ENCODE measurements around the gene IPO13.

The IPO13 gene

GRCh38 chr1:44008259-44008658 lies 61.5 kb downstream of the IPO13 start:
- Histone ChIP-seq H3K27me3 (ENCODE audit: control insufficient read depth, insufficient read depth, low read length) (no peaks in the 10 kb centered on the region), H3K9ac (no peak overlapping the region), H2AFZ (no peak overlapping the region), H3K9me3 (ENCODE audit: control insufficient read depth, low read length) (no peaks in the 10 kb centered on the region), H3K79me2 (no peaks in the 10 kb centered on the region), H3K27ac (no peak overlapping the region), H3K4me2 (ENCODE audit: low read length) (no peak overlapping the region), H3K4me3 (ENCODE audit: low read depth, low read length) (no peak overlapping the region), H3K4me1 (no peaks in the 10 kb centered on the region), H3K36me3 (ENCODE audit: control insufficient read depth, insufficient read depth, low read length) (no peaks in the 10 kb centered on the region)
- TF ChIP-seq, protein P1, sequence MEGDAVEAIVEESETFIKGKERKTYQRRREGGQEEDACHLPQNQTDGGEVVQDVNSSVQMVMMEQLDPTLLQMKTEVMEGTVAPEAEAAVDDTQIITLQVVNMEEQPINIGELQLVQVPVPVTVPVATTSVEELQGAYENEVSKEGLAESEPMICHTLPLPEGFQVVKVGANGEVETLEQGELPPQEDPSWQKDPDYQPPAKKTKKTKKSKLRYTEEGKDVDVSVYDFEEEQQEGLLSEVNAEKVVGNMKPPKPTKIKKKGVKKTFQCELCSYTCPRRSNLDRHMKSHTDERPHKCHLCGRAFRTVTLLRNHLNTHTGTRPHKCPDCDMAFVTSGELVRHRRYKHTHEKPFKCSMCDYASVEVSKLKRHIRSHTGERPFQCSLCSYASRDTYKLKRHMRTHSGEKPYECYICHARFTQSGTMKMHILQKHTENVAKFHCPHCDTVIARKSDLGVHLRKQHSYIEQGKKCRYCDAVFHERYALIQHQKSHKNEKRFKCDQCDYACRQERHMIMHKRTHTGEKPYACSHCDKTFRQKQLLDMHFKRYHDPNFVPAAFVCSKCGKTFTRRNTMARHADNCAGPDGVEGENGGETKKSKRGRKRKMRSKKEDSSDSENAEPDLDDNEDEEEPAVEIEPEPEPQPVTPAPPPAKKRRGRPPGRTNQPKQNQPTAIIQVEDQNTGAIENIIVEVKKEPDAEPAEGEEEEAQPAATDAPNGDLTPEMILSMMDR (IDR thresholded peaks at IDR 0.05) = no peak

DNA sequence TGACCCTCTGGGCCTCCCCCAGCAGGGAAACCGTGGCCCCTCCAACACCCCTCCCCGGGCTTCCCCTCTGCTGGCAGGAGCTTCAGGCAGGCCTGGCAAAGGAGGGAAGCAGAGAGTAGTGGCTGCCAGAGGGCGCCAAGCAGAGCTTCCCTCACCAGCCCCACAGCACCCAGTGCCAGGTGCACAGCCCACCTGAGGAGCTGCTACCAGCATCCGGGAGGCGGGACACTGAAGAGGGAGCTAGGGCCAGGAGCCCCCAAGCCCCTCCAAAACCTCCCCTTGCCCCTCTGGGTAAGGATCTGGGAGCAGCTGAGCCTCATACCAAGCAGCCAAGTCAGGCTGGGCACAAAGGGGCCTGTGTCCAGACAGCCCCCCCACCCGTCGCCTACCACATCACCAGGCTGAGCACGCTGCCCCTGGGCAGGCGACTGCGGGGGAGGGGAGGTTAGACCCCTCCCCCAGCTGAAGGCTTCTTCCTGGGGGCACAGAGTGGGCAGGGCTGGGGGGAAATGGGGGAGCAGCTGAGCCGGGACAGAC lies 64.3 kb downstream of the IPO13 start:
- no peaks in the 10 kb centered on the region for H3K4me1 ChIP-seq
- H3K9ac ChIP-seq = no peak overlapping the region
- TF ChIP-seq, protein P1 (IDR thresholded peaks at IDR 0.05) = no peak
- no peaks in the 10 kb centered on the region for H3K9me3 ChIP-seq (ENCODE audit: control insufficient read depth, low read length)
- no peaks in the 10 kb centered on the region for H3K27me3 ChIP-seq (ENCODE audit: control insufficient read depth, insufficient read depth, low read length)
- no peak overlapping the region for H3K4me2 ChIP-seq (ENCODE audit: low read length)
- no peak overlapping the region for H3K4me3 ChIP-seq (ENCODE audit: low read depth, low read length)
- no peak overlapping the region for H3K27ac ChIP-seq
- no peaks in the 10 kb centered on the region for H3K36me3 ChIP-seq (ENCODE audit: control insufficient read depth, insufficient read depth, low read length)
- H3K79me2 ChIP-seq = no peaks in the 10 kb centered on the region
- no peak overlapping the region for H2AFZ ChIP-seq

DNA sequence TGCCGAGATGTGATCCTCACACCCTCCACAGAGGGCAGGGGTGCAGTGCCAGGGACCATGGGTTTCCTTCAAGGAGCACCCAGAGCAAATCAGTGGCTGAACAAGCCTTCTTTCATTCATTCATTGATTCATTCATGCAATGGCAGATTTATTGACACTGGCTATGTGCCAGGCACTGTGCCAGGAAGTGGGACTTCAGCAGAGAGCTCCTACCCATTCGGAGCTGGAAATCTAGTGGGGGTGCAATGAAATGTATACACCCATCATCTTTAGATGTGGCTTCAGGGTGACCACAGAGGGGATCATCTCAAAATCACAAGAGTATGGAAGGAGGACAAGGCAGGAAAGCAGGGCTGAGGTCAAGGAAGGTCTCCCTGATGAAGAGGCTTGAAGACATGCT lies 65.7 kb downstream of the IPO13 start:
- TF ChIP-seq, protein P1 (IDR thresholded peaks at IDR 0.05) = no peak
- no peaks in the 10 kb centered on the region for H3K4me1 ChIP-seq
- no peak overlapping the region for H3K4me2 ChIP-seq (ENCODE audit: low read length)
- no peak overlapping the region for H3K9ac ChIP-seq
- H3K27me3 ChIP-seq (ENCODE audit: control insufficient read depth, insufficient read depth, low read length) = no peaks in the 10 kb centered on the region
- H3K9me3 ChIP-seq (ENCODE audit: control insufficient read depth, low read length) = no peaks in the 10 kb centered on the region
- no peak overlapping the region for H2AFZ ChIP-seq
- no peaks in the 10 kb centered on the region for H3K36me3 ChIP-seq (ENCODE audit: control insufficient read depth, insufficient read depth, low read length)
- H3K27ac ChIP-seq = no peak overlapping the region
- no peak overlapping the region for H3K4me3 ChIP-seq (ENCODE audit: low read depth, low read length)
- no peaks in the 10 kb centered on the region for H3K79me2 ChIP-seq

GRCh38 chr1:44012941-44013609 lies 66.3 kb downstream of the IPO13 start:
- TF ChIP-seq, protein P1 (IDR thresholded peaks at IDR 0.05) = no peak
- Histone ChIP-seq H2AFZ (no peak overlapping the region), H3K27me3 (ENCODE audit: control insufficient read depth, insufficient read depth, low read length) (no peaks in the 10 kb centered on the region), H3K9me3 (ENCODE audit: control insufficient read depth, low read length) (no peaks in the 10 kb centered on the region), H3K36me3 (ENCODE audit: control insufficient read depth, insufficient read depth, low read length) (no peaks in the 10 kb centered on the region), H3K4me1 (no peaks in the 10 kb centered on the region), H3K9ac (no peak overlapping the region), H3K4me3 (ENCODE audit: low read depth, low read length) (no peak overlapping the region), H3K27ac (no peak overlapping the region), H3K4me2 (ENCODE audit: low read length) (no peak overlapping the region), H3K79me2 (no peaks in the 10 kb centered on the region)

DNA sequence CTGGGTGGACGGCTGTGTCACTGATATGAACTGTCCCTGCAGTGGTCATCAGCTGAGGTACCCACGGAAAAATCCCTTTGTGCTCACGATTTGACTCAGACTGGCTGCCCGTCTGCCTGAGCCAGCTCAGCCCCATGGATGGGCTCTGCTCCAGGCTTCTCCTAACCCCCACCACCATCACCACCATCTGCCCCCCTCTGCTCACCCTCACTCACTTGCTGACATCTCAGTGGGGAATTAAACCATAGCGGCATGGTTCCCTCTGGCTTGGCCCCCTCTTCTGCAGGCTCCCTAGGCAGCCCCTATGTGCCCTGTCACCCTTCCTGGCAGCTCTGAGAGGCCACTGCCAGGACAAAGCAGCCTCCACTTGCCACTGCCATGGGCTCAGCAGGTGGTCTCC lies 67.2 kb downstream of the IPO13 start:
- TF ChIP-seq, protein P1 (IDR thresholded peaks at IDR 0.05) = no peak
- Histone ChIP-seq H3K9me3 (ENCODE audit: control insufficient read depth, low read length) (no peaks in the 10 kb centered on the region), H3K79me2 (no peaks in the 10 kb centered on the region), H3K4me2 (ENCODE audit: low read length) (no peak overlapping the region), H3K27me3 (ENCODE audit: control insufficient read depth, insufficient read depth, low read length) (no peaks in the 10 kb centered on the region), H3K27ac (no peak overlapping the region), H2AFZ (no peak overlapping the region), H3K36me3 (ENCODE audit: control insufficient read depth, insufficient read depth, low read length) (no peaks in the 10 kb centered on the region), H3K9ac (no peak overlapping the region), H3K4me1 (no peaks in the 10 kb centered on the region), H3K4me3 (ENCODE audit: low read depth, low read length) (no peak overlapping the region)

Measured in parathyroid adenoma (tissue), 2 donors.